Adrenal gland (tissue), 5 donors: Measurements from ENCODE around the gene PPL.

Experiments used
- POLR2A ChIP-seq, 2 donors: fragments of 450-650 bp; IDR thresholded peaks; one replicate each; pipeline ENCODE4 v1.6.1; 2017; ENCODE audit warnings: antibody characterized with exemption in 2 of 2, mild to moderate bottlenecking in 2 of 2, moderate library complexity in 1 of 2
- TF ChIP-seq, protein P1 (sequence below), 6 experiments: fragments of 450-650 bp in 4 of 6; fragments of 200-600 bp in 2 of 6; sonication (generic) in 1 of 6; IDR thresholded peaks; 1 replicate in 5 of 6; 2 replicates in 1 of 6; pipeline versions ENCODE4 v1.5.1 to v1.8.0; 2016 to 2021; ENCODE audit warnings: antibody characterized with exemption in 6 of 6, mild to moderate bottlenecking in 2 of 6, moderate library complexity in 1 of 6
- donor health status: DM: no; HTN: no; CAD: no.

DNA sequence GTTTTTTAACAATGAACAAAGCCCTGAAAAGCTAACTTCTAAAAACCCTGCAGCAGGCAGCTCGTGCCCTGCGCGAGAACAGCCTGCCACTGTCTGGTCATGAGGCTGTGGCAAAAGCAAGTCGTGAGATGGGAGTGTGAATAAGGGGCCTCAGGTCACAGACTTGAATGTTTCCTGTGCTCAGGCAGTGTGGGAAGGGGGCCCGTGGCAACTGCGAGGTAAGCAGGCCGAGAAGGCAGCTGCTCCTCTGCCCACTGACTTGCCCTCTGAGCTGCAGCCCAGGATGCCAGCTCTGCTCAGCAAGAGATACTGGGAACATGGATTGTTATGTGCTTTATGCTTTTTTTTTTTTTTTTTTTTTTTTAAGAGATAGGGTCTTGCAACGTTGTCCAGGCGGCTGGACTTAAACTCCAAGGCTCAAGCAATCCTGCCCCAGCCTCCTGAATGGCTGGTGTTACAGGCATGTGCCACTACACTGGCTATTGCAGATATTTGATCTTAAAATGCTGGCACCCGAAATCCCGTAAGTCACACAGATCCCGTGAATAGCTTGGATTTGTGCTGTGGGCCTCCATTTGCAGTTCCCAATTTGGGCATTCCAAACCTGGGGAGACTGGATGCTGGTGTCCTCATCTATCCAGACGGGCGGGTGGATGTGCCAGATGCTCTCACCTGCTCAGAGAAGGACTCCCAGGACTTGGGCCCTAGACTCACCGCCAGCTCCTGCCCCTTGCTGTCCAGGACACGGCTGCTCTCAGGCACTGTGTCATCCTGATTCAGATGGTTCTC lies 45.7 kb downstream of the PPL start:
- TF ChIP-seq, protein P1, sequence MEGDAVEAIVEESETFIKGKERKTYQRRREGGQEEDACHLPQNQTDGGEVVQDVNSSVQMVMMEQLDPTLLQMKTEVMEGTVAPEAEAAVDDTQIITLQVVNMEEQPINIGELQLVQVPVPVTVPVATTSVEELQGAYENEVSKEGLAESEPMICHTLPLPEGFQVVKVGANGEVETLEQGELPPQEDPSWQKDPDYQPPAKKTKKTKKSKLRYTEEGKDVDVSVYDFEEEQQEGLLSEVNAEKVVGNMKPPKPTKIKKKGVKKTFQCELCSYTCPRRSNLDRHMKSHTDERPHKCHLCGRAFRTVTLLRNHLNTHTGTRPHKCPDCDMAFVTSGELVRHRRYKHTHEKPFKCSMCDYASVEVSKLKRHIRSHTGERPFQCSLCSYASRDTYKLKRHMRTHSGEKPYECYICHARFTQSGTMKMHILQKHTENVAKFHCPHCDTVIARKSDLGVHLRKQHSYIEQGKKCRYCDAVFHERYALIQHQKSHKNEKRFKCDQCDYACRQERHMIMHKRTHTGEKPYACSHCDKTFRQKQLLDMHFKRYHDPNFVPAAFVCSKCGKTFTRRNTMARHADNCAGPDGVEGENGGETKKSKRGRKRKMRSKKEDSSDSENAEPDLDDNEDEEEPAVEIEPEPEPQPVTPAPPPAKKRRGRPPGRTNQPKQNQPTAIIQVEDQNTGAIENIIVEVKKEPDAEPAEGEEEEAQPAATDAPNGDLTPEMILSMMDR (IDR thresholded peaks at IDR 0.05): no peak
- no peak for TF ChIP-seq POLR2A (IDR thresholded peaks at IDR 0.05)
